ENCODE data around the gene ROBO1.

The ROBO1 gene

DNA sequence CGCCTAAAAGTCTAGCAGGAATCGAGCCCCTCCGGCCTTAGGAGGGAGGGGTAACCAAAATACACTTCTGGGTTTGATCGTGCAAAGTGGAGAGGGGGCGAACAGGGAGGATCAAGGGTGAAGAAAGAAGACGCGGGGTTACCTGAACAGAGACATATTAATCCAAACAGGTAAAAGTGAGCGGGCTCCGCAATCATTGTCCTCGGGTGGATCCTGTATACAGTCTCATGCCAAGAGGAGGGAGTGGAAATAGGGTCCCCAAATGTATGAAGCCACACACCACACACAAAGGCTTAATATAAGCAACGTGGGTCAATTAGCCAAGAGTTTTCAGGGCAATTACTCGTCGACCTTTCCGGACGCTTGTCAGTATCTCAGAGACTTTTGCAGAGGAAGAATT is 749.5 kb downstream of the ROBO1 start:
- Histone ChIP-seq H3K27me3 (ENCODE audit: insufficient read depth, low read depth) (no peaks in the 10 kb centered on the region), H3K27ac (peak overlapping the region; percentile 94), H3K9ac (peak overlapping the region; percentile 88; the same call in 1 of the 2 replicates), H4K20me1 (ENCODE audit: insufficient read depth) (no peaks in the 10 kb centered on the region), H2AFZ (ENCODE audit: low read depth) (peak overlapping the region; percentile 78), H3K79me2 (ENCODE audit: insufficient read depth, low read depth) (peaks cover 45% of the 10 kb centered on the region), H3K4me3 (IDR thresholded peaks at IDR 0.05; ENCODE audit: insufficient read depth, low read depth, low read length) (no peak overlapping the region), H3K36me3 (ENCODE audit: insufficient read depth) (no peaks in the 10 kb centered on the region), H3K4me2 (peak overlapping the region; percentile 63; the same call in 1 of the 2 replicates), H3K4me1 (ENCODE audit: low read depth, poor library complexity, severe bottlenecking) (peaks cover 33% of the 10 kb centered on the region)
- TF ChIP-seq CTCF (conservative IDR thresholded peaks at IDR 0.05; ENCODE audit: low read depth, low read length): no peak

DNA sequence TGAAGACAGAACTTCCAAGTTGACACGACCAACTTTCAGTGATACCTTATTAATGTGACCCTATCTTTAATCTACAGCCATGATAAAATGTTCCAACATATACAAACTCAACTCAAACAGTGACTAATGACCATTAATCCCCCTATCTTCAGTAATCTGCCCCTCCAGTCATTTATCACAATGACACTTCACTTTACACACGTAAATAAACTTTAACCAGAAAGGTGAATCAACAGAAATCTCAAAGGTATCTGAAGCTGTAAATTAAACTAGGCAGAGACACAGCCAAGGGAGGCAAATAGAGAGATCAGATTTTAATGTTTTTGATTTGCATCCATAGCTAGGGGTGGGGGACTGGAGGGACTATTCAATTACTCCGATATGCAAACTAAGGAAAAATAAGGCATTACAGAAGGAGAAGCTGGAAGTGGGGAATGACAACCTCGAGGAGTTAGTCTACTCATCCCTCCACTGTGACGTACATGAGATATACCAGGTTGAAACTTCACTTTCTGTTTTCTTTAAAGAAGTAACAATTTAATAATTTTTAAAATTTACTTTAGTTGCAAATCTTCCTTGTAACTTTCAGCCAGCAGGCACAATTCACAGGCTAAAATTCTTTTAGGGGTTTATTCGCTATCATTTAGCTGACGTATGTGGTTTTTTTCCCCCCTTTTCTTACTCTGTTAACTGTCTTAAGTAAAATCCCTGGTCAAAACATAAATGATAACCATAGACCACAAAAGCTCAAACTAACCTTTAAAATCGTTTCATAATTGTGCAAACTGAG is 751.0 kb downstream of the ROBO1 start:
- Histone ChIP-seq H3K9ac (peak overlapping the region; percentile 88; the same call in 1 of the 2 replicates), H3K4me2 (peak overlapping the region; percentile 84)

DNA sequence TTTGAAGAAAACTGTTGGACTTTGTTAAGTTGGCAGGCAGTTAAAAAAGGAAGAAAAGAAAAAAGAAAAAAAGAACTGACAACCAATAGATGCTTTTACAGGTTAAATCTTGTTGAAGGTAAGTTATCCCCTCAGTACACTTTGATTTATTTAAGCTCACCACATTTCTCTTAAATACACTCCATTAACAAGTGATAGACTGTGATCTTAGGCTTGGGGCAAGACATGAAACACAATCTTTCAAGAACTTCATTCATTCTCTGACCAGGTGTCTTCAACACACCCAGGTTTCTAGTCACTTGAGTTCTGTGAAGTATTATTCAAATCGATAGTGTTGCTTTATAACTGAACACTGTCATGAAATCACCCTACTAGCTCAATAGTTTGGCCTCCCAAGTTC is 751.9 kb downstream of the ROBO1 start:
- Histone ChIP-seq H3K9ac (peak overlapping the region; percentile 88; the same call in 1 of the 2 replicates), H3K4me2 (peak overlapping the region; percentile 84), H4K20me1 (ENCODE audit: insufficient read depth) (no peaks in the 10 kb centered on the region), H3K79me2 (ENCODE audit: insufficient read depth, low read depth) (peaks cover 52% of the 10 kb centered on the region), H3K36me3 (ENCODE audit: insufficient read depth) (no peaks in the 10 kb centered on the region), H2AFZ (ENCODE audit: low read depth) (no peak overlapping the region), H3K27ac (peak overlapping the region; percentile 94; the same call in 1 of the 2 replicates), H3K4me3 (IDR thresholded peaks at IDR 0.05; ENCODE audit: insufficient read depth, low read depth, low read length) (no peak overlapping the region), H3K27me3 (ENCODE audit: insufficient read depth, low read depth) (no peaks in the 10 kb centered on the region), H3K4me1 (ENCODE audit: low read depth, poor library complexity, severe bottlenecking) (peaks cover 33% of the 10 kb centered on the region)
- TF ChIP-seq CTCF (conservative IDR thresholded peaks at IDR 0.05; ENCODE audit: low read depth, low read length): no peak

More for the DNA sequence above, 751.0 kb downstream of the ROBO1 start:
- H4K20me1 ChIP-seq (ENCODE audit: insufficient read depth): no peaks in the 10 kb centered on the region
- H3K4me3 ChIP-seq (IDR thresholded peaks at IDR 0.05; ENCODE audit: insufficient read depth, low read depth, low read length): no peak overlapping the region
- no peak for TF ChIP-seq CTCF (conservative IDR thresholded peaks at IDR 0.05; ENCODE audit: low read depth, low read length)
- H2AFZ ChIP-seq (ENCODE audit: low read depth): no peak overlapping the region; the same call in none of the 2 replicates
- no peaks in the 10 kb centered on the region for H3K27me3 ChIP-seq (ENCODE audit: insufficient read depth, low read depth)
- no peaks in the 10 kb centered on the region for H3K36me3 ChIP-seq (ENCODE audit: insufficient read depth)
- H3K79me2 ChIP-seq (ENCODE audit: insufficient read depth, low read depth): peaks cover 49% of the 10 kb centered on the region
- H3K27ac ChIP-seq: peak overlapping the region; percentile 94; the same call in 1 of the 2 replicates
- peaks cover 33% of the 10 kb centered on the region for H3K4me1 ChIP-seq (ENCODE audit: low read depth, poor library complexity, severe bottlenecking)

DNA sequence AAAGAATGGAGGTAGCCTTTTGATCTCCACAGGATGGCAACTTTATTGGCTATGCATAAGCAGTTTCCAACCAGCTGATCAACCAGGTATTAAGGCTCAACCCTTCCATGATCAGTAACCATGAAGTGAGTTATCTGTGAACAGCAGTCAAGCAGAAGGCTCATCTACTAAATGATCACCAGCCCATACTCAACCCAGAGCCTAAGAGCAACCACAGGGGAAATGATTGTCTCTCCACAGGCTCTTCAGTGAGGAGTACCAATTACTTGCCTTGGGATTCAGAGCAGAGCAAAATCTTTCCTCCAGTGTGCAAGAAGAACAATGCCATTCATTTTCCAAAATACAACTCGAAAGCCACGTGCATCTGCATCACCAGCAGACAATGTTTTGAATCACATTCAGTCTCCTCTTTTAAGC is 754.8 kb downstream of the ROBO1 start:
- Histone ChIP-seq H3K4me1 (ENCODE audit: low read depth, poor library complexity, severe bottlenecking) (peaks cover 24% of the 10 kb centered on the region), H2AFZ (ENCODE audit: low read depth) (no peak overlapping the region), H3K4me3 (IDR thresholded peaks at IDR 0.05; ENCODE audit: insufficient read depth, low read depth, low read length) (no peak overlapping the region), H3K27ac (no peak overlapping the region), H3K4me2 (no peak overlapping the region), H4K20me1 (ENCODE audit: insufficient read depth) (no peaks in the 10 kb centered on the region), H3K79me2 (ENCODE audit: insufficient read depth, low read depth) (peaks cover 53% of the 10 kb centered on the region), H3K36me3 (ENCODE audit: insufficient read depth) (no peaks in the 10 kb centered on the region), H3K9ac (no peak overlapping the region), H3K27me3 (ENCODE audit: insufficient read depth, low read depth) (no peaks in the 10 kb centered on the region)
- TF ChIP-seq CTCF (conservative IDR thresholded peaks at IDR 0.05; ENCODE audit: low read depth, low read length): no peak
